GM18909 (cell line): ENCODE results near the gene STEAP3.

Source experiments
- ATAC-seq: cut with Tn5 transposase; IDR thresholded peaks from one replicate; pipeline ENCODE4 v1.9.1; 2021; ENCODE audit warnings: mild to moderate bottlenecking; ENCODE audit not compliant: unreplicated experiment, poor library complexity

STEAP3 gene

GRCh38 chr2:119289093-119289492 is 65.5 kb downstream of the STEAP3 start:
- no peak for ATAC-seq

- ATAC-seq = no peak
Observed at GRCh38 chr2:119289642-119290041, 66.0 kb downstream of the STEAP3 start.

- ATAC-seq = no peak
Observed at GRCh38 chr2:119290859-119291587, 67.4 kb downstream of the STEAP3 start.

GRCh38 chr2:119291588-119292167 is 68.0 kb downstream of the STEAP3 start:
- ATAC-seq = no peak

- no peak for ATAC-seq
Observed at GRCh38 chr2:119292226-119292625, 68.6 kb downstream of the STEAP3 start.

- no peak for ATAC-seq
Observed at GRCh38 chr2:119293254-119293653, 69.6 kb downstream of the STEAP3 start.

GRCh38 chr2:119293900-119294299 is 70.3 kb downstream of the STEAP3 start:
- no peak for ATAC-seq

GRCh38 chr2:119294671-119295070 is 71.0 kb downstream of the STEAP3 start:
- no peak for ATAC-seq

GRCh38 chr2:119295688-119296375 is 72.2 kb downstream of the STEAP3 start:
- no peak for ATAC-seq

GRCh38 chr2:119301413-119301812 is 77.8 kb downstream of the STEAP3 start:
- ATAC-seq = no peak

GRCh38 chr2:119304847-119305246 is 81.2 kb downstream of the STEAP3 start:
- no peak for ATAC-seq

GRCh38 chr2:119305497-119306195 is 82.0 kb downstream of the STEAP3 start:
- ATAC-seq = no peak

GRCh38 chr2:119306196-119306590 is 82.6 kb downstream of the STEAP3 start:
- ATAC-seq = no peak

GRCh38 chr2:119307419-119308140 is 83.9 kb downstream of the STEAP3 start:
- no peak for ATAC-seq

GRCh38 chr2:119308793-119309330 is 85.2 kb downstream of the STEAP3 start:
- no peak for ATAC-seq

- no peak for ATAC-seq
Observed at GRCh38 chr2:119311371-119311770, 87.7 kb downstream of the STEAP3 start.

- ATAC-seq = no peak
Observed at GRCh38 chr2:119311831-119312230, 88.2 kb downstream of the STEAP3 start.
